ENCODE data around the gene ZBTB49.

Gene ZBTB49

DNA sequence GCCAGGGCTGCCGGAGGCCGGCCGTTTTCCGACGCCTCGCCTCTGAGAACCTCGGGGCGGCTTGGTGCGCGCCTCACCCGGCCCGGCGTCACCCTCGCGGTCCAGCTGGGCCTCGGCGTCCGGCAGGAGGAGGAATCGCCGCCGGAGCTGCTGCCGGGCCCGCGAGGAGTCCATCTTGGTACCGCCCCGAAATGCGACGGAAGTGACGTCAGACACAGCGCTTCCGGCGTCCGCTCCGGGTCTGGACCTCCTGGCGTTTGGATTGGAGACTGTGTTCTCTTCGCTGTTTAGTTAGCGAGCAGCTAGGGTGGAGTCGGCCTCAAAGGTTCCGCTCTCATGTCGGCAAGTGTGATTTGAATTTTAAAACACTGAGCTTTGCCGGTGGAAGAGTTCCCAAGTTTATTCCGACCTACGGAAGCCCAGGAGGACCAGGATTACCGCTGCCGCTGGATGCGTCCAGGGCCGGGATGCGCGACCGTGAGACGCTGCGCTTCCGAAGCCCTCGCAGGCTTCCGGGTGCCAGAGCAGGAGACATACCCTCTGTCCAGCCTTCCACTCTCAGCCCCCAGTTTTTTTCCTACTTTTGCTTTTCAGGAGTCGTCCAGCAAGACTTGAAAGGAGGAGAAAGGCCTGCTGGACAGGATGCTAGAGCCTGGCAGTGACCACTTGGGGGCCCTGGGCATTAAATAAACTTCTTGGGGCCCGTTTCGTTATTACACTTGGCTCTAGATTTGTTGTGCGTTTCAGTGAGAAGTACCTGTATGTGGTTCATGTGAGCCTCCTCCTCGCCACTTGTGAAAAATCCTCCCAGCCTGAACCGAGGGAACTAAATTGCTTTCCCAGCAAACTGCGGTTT is 41.8 kb upstream of the ZBTB49 start, which contains the start of gene TMEM128 (continued):
- TF ChIP-seq TCF7L2 (IDR thresholded peaks at IDR 0.05; ENCODE audit: borderline replicate concordance, low read depth, low read length) (no peak), ZNF600 (tag by site-specific recombination; IDR thresholded peaks at IDR 0.05) (peak; percentile 67), ZBTB7A (tag by site-specific recombination; IDR thresholded peaks at IDR 0.05; ENCODE audit: low read depth) (no peak), ZNF747 (tag by site-specific recombination; IDR thresholded peaks at IDR 0.05) (no peak), BCL11A (tag by site-specific recombination; IDR thresholded peaks at IDR 0.05; ENCODE audit: low read depth) (peak; percentile 25; the same call in 1 of the 2 replicates), RBAK (tag by site-specific recombination; IDR thresholded peaks at IDR 0.05) (no peak), ZNF791 (tag by site-specific recombination; IDR thresholded peaks at IDR 0.05) (no peak), ZIC2 (tag by site-specific recombination; IDR thresholded peaks at IDR 0.05) (peak; percentile 42; the same call in 1 of the 2 replicates), ZNF707 (tag by site-specific recombination; IDR thresholded peaks at IDR 0.05) (no peak), ZNF701 (tag by site-specific recombination; IDR thresholded peaks at IDR 0.05) (no peak), ZNF660 (tag by site-specific recombination; IDR thresholded peaks at IDR 0.05) (peak; percentile 89), ZNF214 (tag by site-specific recombination; IDR thresholded peaks at IDR 0.05; ENCODE audit: borderline replicate concordance) (no peak), KLF9 (tag by site-specific recombination; IDR thresholded peaks at IDR 0.05; ENCODE audit: low read depth) (peak; percentile 32; the same call in 1 of the 2 replicates), ZNF138 (tag by site-specific recombination; IDR thresholded peaks at IDR 0.05; ENCODE audit: borderline replicate concordance) (no peak), YY1 (tag by site-specific recombination; IDR thresholded peaks at IDR 0.05) (peak; percentile 83), ZNF610 (tag by site-specific recombination; IDR thresholded peaks at IDR 0.05; ENCODE audit: borderline replicate concordance) (no peak), ZNF629 (tag by site-specific recombination; IDR thresholded peaks at IDR 0.05) (peak; percentile 89), KLF8 (tag by site-specific recombination; IDR thresholded peaks at IDR 0.05) (peak; percentile 36; the same call in 1 of the 2 replicates), SP2 (tag by site-specific recombination; IDR thresholded peaks at IDR 0.05) (peak; percentile 80), GLI4 (tag by site-specific recombination; IDR thresholded peaks at IDR 0.05) (no peak), ZNF248 (tag by site-specific recombination; IDR thresholded peaks at IDR 0.05) (no peak), SP7 (tag by site-specific recombination; IDR thresholded peaks at IDR 0.05) (peak; percentile 81), ZNF654 (tag by site-specific recombination; IDR thresholded peaks at IDR 0.05; ENCODE audit: low read depth) (no peak), ZNF202 (tag by site-specific recombination; IDR thresholded peaks at IDR 0.05; ENCODE audit: borderline replicate concordance) (no peak), ZNF555 (tag by site-specific recombination; conservative IDR thresholded peaks at IDR 0.05) (no peak), ZNF335 (tag by site-specific recombination; conservative IDR thresholded peaks at IDR 0.05) (peak; percentile 59), EGR2 (tag by site-specific recombination; IDR thresholded peaks at IDR 0.05; ENCODE audit: low read depth) (no peak), YY2 (tag by site-specific recombination; IDR thresholded peaks at IDR 0.05) (peak; percentile 72), ZNF433 (tag by site-specific recombination; IDR thresholded peaks at IDR 0.05; ENCODE audit: low read depth) (no peak), ZNF571 (tag by site-specific recombination; IDR thresholded peaks at IDR 0.05) (no peak), OSR2 (tag by site-specific recombination; IDR thresholded peaks at IDR 0.05) (no peak), ZFP37 (tag by site-specific recombination; IDR thresholded peaks at IDR 0.05) (no peak)
- TF ChIP-seq, protein P1, sequence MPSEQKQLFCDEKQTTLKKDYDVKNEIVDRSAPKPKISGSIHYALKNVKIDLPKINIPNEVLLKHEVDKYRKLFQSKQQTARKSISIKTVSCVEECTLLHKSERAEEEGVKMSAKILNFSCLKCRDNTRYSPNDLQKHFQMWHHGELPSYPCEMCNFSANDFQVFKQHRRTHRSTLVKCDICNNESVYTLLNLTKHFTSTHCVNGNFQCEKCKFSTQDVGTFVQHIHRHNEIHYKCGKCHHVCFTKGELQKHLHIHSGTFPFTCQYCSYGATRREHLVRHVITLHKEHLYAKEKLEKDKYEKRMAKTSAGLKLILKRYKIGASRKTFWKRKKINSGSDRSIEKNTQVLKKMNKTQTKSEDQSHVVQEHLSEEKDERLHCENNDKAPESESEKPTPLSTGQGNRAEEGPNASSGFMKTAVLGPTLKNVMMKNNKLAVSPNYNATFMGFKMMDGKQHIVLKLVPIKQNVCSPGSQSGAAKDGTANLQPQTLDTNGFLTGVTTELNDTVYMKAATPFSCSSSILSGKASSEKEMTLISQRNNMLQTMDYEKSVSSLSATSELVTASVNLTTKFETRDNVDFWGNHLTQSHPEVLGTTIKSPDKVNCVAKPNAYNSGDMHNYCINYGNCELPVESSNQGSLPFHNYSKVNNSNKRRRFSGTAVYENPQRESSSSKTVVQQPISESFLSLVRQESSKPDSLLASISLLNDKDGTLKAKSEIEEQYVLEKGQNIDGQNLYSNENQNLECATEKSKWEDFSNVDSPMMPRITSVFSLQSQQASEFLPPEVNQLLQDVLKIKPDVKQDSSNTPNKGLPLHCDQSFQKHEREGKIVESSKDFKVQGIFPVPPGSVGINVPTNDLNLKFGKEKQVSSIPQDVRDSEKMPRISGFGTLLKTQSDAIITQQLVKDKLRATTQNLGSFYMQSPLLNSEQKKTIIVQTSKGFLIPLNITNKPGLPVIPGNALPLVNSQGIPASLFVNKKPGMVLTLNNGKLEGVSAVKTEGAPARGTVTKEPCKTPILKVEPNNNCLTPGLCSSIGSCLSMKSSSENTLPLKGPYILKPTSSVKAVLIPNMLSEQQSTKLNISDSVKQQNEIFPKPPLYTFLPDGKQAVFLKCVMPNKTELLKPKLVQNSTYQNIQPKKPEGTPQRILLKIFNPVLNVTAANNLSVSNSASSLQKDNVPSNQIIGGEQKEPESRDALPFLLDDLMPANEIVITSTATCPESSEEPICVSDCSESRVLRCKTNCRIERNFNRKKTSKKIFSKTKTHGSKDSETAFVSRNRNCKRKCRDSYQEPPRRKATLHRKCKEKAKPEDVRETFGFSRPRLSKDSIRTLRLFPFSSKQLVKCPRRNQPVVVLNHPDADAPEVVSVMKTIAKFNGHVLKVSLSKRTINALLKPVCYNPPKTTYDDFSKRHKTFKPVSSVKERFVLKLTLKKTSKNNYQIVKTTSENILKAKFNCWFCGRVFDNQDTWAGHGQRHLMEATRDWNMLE (tag by site-specific recombination; conservative IDR thresholded peaks at IDR 0.05; ENCODE audit: low read depth) = peak; percentile 75
- TF ChIP-seq, protein P2, sequence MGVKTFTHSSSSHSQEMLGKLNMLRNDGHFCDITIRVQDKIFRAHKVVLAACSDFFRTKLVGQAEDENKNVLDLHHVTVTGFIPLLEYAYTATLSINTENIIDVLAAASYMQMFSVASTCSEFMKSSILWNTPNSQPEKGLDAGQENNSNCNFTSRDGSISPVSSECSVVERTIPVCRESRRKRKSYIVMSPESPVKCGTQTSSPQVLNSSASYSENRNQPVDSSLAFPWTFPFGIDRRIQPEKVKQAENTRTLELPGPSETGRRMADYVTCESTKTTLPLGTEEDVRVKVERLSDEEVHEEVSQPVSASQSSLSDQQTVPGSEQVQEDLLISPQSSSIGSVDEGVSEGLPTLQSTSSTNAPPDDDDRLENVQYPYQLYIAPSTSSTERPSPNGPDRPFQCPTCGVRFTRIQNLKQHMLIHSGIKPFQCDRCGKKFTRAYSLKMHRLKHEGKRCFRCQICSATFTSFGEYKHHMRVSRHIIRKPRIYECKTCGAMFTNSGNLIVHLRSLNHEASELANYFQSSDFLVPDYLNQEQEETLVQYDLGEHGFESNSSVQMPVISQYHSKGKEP (tag by site-specific recombination; IDR thresholded peaks at IDR 0.05) = 0 out of 2 replicates have a peak, but pooled peaks have one; percentile 3
- TF ChIP-seq, protein P3, sequence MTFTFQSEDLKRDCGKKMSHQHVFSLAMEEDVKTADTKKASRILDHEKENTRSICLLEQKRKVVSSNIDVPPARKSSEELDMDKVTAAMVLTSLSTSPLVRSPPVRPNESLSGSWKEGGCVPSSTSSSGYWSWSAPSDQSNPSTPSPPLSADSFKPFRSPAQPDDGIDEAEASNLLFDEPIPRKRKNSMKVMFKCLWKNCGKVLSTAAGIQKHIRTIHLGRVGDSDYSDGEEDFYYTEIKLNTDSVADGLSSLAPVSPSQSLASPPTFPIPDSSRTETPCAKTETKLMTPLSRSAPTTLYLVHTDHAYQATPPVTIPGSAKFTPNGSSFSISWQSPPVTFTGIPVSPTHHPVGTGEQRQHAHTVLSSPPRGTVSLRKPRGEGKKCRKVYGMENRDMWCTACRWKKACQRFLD (tag by site-specific recombination; IDR thresholded peaks at IDR 0.05) = no peak
